Measurements from ENCODE around the gene STAT4.

STAT4 gene

DNA sequence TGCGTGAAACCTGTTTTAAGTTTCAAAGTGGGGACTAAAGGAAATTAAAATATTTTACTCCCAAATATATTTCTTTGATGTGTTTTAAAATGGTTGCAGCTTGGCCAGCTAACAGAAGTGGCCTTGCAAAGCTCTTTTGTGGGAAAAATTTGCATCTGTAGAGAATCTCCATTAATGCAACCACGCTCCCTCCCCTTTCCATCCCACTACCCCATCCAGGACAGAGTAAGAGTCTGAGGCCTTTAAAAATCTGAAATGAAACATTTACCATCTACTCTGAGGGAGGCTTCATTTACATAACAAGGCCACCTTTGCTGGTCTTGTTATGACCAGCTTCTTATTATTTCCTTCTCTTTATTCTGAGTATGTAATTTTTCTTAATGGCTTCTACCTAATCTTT lies 63.5 kb downstream of the STAT4 start:
- DNase-seq (ENCODE audit: insufficient read length, low spot score) (no peak), FAIRE-seq (no peak)
- TF ChIP-seq CTCF (IDR thresholded peaks at IDR 0.05; ENCODE audit: insufficient read depth, missing control alignments) = no peak

GRCh38 chr2:191086706-191087105 lies 64.1 kb downstream of the STAT4 start:
- no peak for TF ChIP-seq CTCF (IDR thresholded peaks at IDR 0.05; ENCODE audit: insufficient read depth, missing control alignments)
- DNase-seq (ENCODE audit: insufficient read length, low spot score) (no peak), FAIRE-seq (no peak)

GRCh38 chr2:191083540-191083939 lies 67.3 kb downstream of the STAT4 start:
- no peak for TF ChIP-seq CTCF (IDR thresholded peaks at IDR 0.05; ENCODE audit: insufficient read depth, missing control alignments)
- no peak for FAIRE-seq
- DNase-seq (ENCODE audit: insufficient read length, low spot score) = no peak

DNA sequence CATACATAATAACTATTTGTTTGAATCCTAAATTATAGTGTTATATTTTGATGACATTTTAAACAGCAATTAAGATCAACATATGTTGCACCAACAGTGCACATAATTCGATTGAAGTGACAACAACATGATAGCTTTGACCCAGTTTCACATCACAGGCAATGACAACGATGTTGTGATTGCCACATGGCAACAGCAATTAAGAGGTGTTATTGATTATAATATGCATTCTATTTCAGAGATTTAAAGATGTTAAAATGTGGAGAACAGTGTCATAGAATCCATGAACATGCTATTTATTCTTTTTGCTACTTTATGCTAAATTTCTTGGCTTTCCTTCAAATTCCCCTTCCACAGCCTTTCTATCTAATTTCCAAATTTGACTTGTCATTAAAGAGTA lies 68.5 kb downstream of the STAT4 start:
- FAIRE-seq = no peak
- no peak for DNase-seq (ENCODE audit: insufficient read length, low spot score)
- TF ChIP-seq CTCF (IDR thresholded peaks at IDR 0.05; ENCODE audit: insufficient read depth, missing control alignments) = no peak

DNA sequence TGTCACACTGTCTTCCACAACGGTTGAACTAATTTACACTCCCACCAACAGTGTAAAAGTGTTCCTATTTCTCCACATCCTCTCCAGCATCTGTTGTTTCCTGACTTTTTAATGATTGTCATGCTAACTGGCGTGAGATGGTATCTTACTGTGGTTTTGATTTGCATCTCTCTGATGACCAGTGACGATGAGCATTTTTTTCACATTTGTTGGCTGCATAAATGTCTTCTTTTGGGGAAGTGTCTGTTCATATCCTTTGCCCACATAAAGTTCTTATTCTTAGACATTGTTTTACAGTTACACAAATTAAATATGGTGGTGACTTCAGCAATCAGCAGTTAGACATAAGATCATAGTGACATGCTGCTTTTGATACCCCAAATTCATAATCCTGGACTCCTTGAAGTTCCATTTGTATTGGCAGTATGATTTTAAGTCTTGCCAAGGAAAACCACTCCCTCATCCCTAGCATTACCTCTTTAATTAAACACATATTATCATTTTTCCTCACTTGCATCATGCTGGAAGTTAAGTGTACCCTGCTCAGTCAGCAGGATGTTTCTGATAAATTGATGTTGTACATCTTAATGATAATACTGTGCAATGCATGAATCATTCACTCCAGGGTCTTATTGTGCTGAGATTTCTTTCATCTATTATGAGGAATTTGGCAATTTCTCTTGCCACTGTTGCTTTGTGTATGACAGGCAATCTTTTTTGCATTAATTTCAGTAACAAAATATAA lies 69.2 kb downstream of the STAT4 start:
- DNase-seq (ENCODE audit: insufficient read length, low spot score) (no peak), FAIRE-seq (no peak)
- TF ChIP-seq CTCF (IDR thresholded peaks at IDR 0.05; ENCODE audit: insufficient read depth, missing control alignments) = no peak

GRCh38 chr2:191078165-191078867 lies 72.5 kb downstream of the STAT4 start:
- DNase-seq (ENCODE audit: insufficient read length, low spot score) = no peak
- FAIRE-seq = no peak
- no peak for TF ChIP-seq CTCF (IDR thresholded peaks at IDR 0.05; ENCODE audit: insufficient read depth, missing control alignments)

GRCh38 chr2:191070276-191070675 lies 80.5 kb downstream of the STAT4 start:
- no peak for TF ChIP-seq CTCF (IDR thresholded peaks at IDR 0.05; ENCODE audit: insufficient read depth, missing control alignments)
- FAIRE-seq (no peak), DNase-seq (ENCODE audit: insufficient read length, low spot score) (no peak)
